ENCODE measurements around the gene PRDM16.

GRCh38 chr1:3022976-3023375 is 46.0 kb upstream of the PRDM16 start:
- TF ChIP-seq CTCF (IDR thresholded peaks at IDR 0.05; ENCODE audit: low read depth, low read length) (no peak), POLR2A (IDR thresholded peaks at IDR 0.05; ENCODE audit: extremely low read depth, insufficient read length) (no peak), MAX (IDR thresholded peaks at IDR 0.05; ENCODE audit: low read depth, low read length) (no peak)
